GM19351 (cell line): ENCODE data around the gene NLE1.

Experiments
- ATAC-seq: cut with Tn5 transposase; IDR thresholded peaks from one replicate; pipeline ENCODE4 v1.9.1; 2021; ENCODE audit warnings: mild to moderate bottlenecking, moderate library complexity; ENCODE audit not compliant: unreplicated experiment

Gene NLE1

DNA sequence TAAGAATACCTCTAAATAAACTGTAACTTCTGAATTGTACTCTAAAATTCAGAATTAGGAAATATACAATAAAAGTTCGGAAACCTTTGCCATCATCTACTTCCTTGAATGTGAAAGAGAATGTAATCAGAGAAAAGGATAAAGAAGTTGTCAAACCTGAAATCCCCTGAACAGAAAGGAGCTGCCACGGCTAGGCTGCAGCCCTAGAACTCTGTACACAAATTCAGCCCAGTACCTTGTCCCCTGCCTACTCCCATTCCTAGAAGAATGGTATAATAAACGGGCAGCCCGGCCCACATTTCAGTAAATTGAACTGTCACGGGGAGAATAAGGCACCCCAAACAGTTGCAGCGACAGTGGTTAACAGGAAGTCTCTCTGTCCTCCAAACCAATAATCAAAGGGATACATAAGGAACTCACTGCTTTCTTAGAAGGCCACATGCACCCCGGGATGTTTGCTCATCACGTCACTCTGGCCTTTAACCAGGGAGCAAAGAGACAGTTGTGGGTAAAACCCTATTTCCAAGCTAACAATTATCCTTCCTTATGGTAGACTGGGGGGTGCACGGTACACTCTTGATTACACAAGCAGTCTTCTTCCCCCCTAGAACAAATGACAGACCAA is 54.3 kb downstream of the NLE1 start:
- ATAC-seq = no peak

- ATAC-seq = no peak
Measured at GRCh38 chr17:35086931-35087573, 55.1 kb downstream of the NLE1 start.

- no peak for ATAC-seq
Measured at GRCh38 chr17:35086164-35086563, 55.9 kb downstream of the NLE1 start.

DNA sequence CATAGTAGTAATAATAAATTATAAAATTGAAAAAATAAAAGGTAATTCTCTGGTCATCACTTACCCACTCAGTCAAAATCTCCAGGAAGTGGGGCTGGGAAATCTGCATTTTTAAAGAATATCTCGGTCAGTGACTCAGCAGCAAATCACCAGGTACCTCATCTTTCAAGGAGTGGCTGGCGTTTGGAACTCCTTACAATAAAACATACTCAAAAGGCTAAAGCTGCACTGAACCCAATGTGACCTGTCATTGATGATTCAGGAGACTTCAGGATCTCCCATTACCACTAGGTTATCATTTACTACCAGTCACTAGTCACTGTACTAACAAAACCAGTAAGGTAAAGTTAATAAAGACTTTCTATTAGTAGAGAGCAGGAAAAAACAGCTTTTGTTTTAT is 57.1 kb downstream of the NLE1 start:
- no peak for ATAC-seq

DNA sequence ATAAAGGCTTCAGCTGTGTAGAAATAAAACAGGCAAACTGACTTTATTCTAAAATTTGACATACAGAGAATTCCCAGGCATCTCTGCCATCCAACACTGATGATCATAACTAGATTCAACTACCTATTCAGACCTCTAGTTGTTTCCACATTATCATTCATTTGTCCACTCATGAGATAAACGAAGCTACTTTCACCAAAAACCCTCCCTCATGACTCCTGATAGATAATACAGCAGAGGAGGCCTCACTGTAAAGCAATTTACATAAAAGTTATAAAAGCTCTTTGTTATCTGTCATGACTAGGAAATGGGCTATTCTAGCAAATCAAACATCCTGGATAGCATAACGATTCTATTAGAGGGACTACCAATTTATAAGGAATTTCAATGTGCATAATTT is 59.0 kb downstream of the NLE1 start:
- ATAC-seq = no peak

GRCh38 chr17:35082073-35082657 is 59.9 kb downstream of the NLE1 start:
- no peak for ATAC-seq

DNA sequence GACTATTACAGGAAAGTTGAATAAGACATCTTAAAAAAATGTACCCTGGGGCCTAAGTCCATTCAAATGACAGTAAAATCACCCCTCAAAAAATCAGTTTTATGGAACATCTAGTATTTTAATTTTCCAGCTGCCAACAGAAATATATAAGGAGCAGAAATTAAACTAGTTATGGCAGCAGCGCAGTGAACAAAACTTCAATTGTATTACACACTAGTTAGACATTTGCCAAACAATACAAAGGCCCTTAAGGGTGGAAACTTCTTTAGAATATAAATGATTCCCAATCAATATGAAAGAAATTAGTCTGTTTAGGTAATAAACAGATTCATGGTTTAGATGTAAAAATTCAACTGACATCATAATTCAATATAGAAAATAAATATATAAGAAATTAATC is 60.5 kb downstream of the NLE1 start:
- ATAC-seq = no peak

- no peak for ATAC-seq
Measured at GRCh38 chr17:35080536-35080935, 61.6 kb downstream of the NLE1 start.

- no peak for ATAC-seq
Measured at GRCh38 chr17:35079547-35080423, 62.3 kb downstream of the NLE1 start.
